H1 (cell line): ENCODE results near the gene TAS1R3. TPM values are rescaled to one million over a fixed set of nuclear protein-coding genes. Genes with fewer than 3 reads are reported as not detected.

ENCODE experiments used
- CTCF ChIA-PET: fragments of 300-600 bp; sonication (Branson Sonifier 250); formaldehyde crosslinking; loops from one replicate; lab custom pipeline; 2021; ENCODE audit not compliant: partially characterized antibody; lab: Charles Lee
- POLR2A ChIA-PET: fragments of 300-600 bp; sonication (Branson Sonifier 250); formaldehyde crosslinking; loops from one replicate; lab custom pipeline; 2021; ENCODE audit warnings: inconsistent platforms; ENCODE audit not compliant: partially characterized antibody; lab: Charles Lee
- DNase-seq, 2 experiments: peaks; one replicate each; pipeline versions ENCODE4 v3.0.0 to v3.0.0-alpha.2; 2010 to 2022; ENCODE audit warnings: low spot score in 2 of 2, low read depth in 1 of 2, mixed read lengths in 1 of 2
- FAIRE-seq: peaks from 2 replicates; lab custom pipeline; 2011; peaks lifted over from hg19 to GRCh38; lab: Jason Lieb, UNC
- H2AFZ ChIP-seq: 2 replicates; pipeline ENCODE4 v1.8.1; 2012; ENCODE audit warnings: low read length, inconsistent platforms
- H2AK5ac ChIP-seq: 2 replicates; pipeline ENCODE4 v1.6.1; 2013; ENCODE audit warnings: low read depth, low read length
- H2BK120ac ChIP-seq: replicated peaks from 2 replicates; pipeline ENCODE3; 2013; ENCODE audit warnings: low read depth, low read length, inconsistent platforms
- H2BK12ac ChIP-seq: 2 replicates; pipeline ENCODE4 v1.6.1; 2013; ENCODE audit warnings: low read depth, low read length
- H2BK15ac ChIP-seq: 2 replicates; pipeline ENCODE4 v1.6.1; 2013; ENCODE audit warnings: low read length
- H2BK20ac ChIP-seq: 2 replicates; pipeline ENCODE4 v1.6.1; 2013; ENCODE audit warnings: low read length
- H2BK5ac ChIP-seq: 2 replicates; pipeline ENCODE4 v1.6.1; 2013; ENCODE audit warnings: low read depth, low read length
- H3K14ac ChIP-seq: 2 replicates; pipeline ENCODE4 v1.6.1; 2013; ENCODE audit warnings: inconsistent platforms; ENCODE audit not compliant: insufficient read length
- H3K18ac ChIP-seq: 2 replicates; pipeline ENCODE4 v1.6.1; 2013; ENCODE audit warnings: low read length; ENCODE audit errors: extremely low read depth
- H3K23ac ChIP-seq: 2 replicates; pipeline ENCODE4 v1.6.1; 2013; ENCODE audit warnings: inconsistent platforms; ENCODE audit not compliant: insufficient read length
- H3K23me2 ChIP-seq: 2 replicates; pipeline ENCODE4 v1.6.1; 2013; ENCODE audit warnings: low read depth, low read length
- H3K27ac ChIP-seq: 2 replicates; pipeline ENCODE4 v1.6.1; 2011; ENCODE audit warnings: low read depth, low read length, inconsistent platforms
- H3K27me3 ChIP-seq, 4 experiments: replicated peaks in 1 of 4; 1 replicate in 1 of 4; 2 replicates in 3 of 4; pipeline versions ENCODE4 v1.6.1 to v1.8.1; 2011 to 2013; ENCODE audit warnings: low read length in 3 of 4, mild to moderate bottlenecking in 3 of 4, inconsistent platforms in 2 of 4, mixed read lengths in 2 of 4, moderate library complexity in 1 of 4; ENCODE audit not compliant: control insufficient read depth in 3 of 4, insufficient read depth in 3 of 4; ENCODE audit errors: extremely low read depth in 1 of 4
- H3K36me3 ChIP-seq, 4 experiments: 2 replicates each; pipeline versions ENCODE4 v1.6.1 to v1.8.1; 2011 to 2013; ENCODE audit warnings: mild to moderate bottlenecking in 4 of 4, low read length in 3 of 4, moderate library complexity in 2 of 4, control low read depth in 1 of 4, inconsistent platforms in 1 of 4; ENCODE audit not compliant: insufficient read depth in 4 of 4, control insufficient read depth in 2 of 4
- H3K4ac ChIP-seq: replicated peaks from 2 replicates; pipeline ENCODE3; 2013; ENCODE audit warnings: low read length, low read depth, mixed read lengths, inconsistent platforms; ENCODE audit not compliant: insufficient read length
- H3K4me1 ChIP-seq, 4 experiments: replicated peaks in 1 of 4; 1 replicate in 1 of 4; 2 replicates in 3 of 4; pipeline versions ENCODE4 v1.6.1 to v1.8.1; 2011 to 2013; ENCODE audit warnings: low read length in 3 of 4, inconsistent platforms in 2 of 4, mixed read lengths in 1 of 4; ENCODE audit not compliant: insufficient read depth in 4 of 4, control insufficient read depth in 3 of 4
- H3K4me2 ChIP-seq, 2 experiments: 2 replicates each; pipeline versions ENCODE4 v1.6.1 to v1.8.1; 2011 to 2013; ENCODE audit warnings: low read depth in 2 of 2, low read length in 2 of 2, control low read depth in 1 of 2, inconsistent platforms in 1 of 2, mild to moderate bottlenecking in 1 of 2; ENCODE audit not compliant: insufficient read depth in 1 of 2
- H3K4me3 ChIP-seq, 4 experiments: fragments of 200-600, 300-600 bp in 1 of 4; sonication (generic), shearing (Covaris generic), sonication (Bioruptor Twin) in 1 of 4; 2 replicates each; pipeline versions ENCODE4 v1.5.1 to v1.8.1; 2011 to 2016; ENCODE audit warnings: low read length in 4 of 4, low read depth in 3 of 4, control low read depth in 2 of 4, inconsistent platforms in 2 of 4, mild to moderate bottlenecking in 2 of 4, mixed read lengths in 1 of 4, moderate library complexity in 1 of 4; ENCODE audit not compliant: insufficient read depth in 2 of 4; ENCODE audit errors: extremely low read depth in 1 of 4
- H3K56ac ChIP-seq: replicated peaks from 2 replicates; pipeline ENCODE3; 2013; ENCODE audit warnings: low read depth, mild to moderate bottlenecking, mixed read lengths, low read length, inconsistent platforms; ENCODE audit not compliant: insufficient read length
- H3K79me1 ChIP-seq: 2 replicates; pipeline ENCODE4 v1.6.1; 2013; ENCODE audit warnings: low read depth, low read length, control low read depth
- H3K79me2 ChIP-seq, 2 experiments: 2 replicates each; pipeline versions ENCODE4 v1.6.1 to v1.8.1; 2012 to 2013; ENCODE audit warnings: low read length in 2 of 2, mild to moderate bottlenecking in 2 of 2, inconsistent platforms in 1 of 2; ENCODE audit not compliant: insufficient read depth in 2 of 2, control insufficient read depth in 1 of 2
- H3K9ac ChIP-seq, 4 experiments: replicated peaks in 1 of 4; 1 replicate in 1 of 4; 2 replicates in 3 of 4; pipeline versions ENCODE4 v1.6.1 to v1.8.1; 2011 to 2013; ENCODE audit warnings: low read depth in 3 of 4, low read length in 3 of 4, control low read depth in 2 of 4, mild to moderate bottlenecking in 2 of 4, moderate library complexity in 2 of 4, inconsistent platforms in 1 of 4; ENCODE audit errors: extremely low read depth in 1 of 4
- H3K9me3 ChIP-seq, 2 experiments: 2 replicates each; pipeline versions ENCODE4 v1.6.1 to v1.8.1; 2012 to 2013; ENCODE audit warnings: mild to moderate bottlenecking in 2 of 2, moderate library complexity in 2 of 2, control low read depth in 1 of 2, inconsistent platforms in 1 of 2, low read depth in 1 of 2, low read length in 1 of 2, mixed read lengths in 1 of 2; ENCODE audit not compliant: insufficient read depth in 2 of 2
- H4K20me1 ChIP-seq, 2 experiments: replicated peaks in 1 of 2; 2 replicates each; pipeline versions ENCODE3 to v1.8.1; 2011 to 2013; ENCODE audit warnings: inconsistent platforms in 2 of 2, low read length in 2 of 2, mild to moderate bottlenecking in 1 of 2; ENCODE audit not compliant: insufficient read depth in 2 of 2, control insufficient read depth in 1 of 2
- H4K5ac ChIP-seq: 2 replicates; pipeline ENCODE4 v1.6.1; 2013; ENCODE audit warnings: low read length, low read depth, mixed read lengths, inconsistent platforms; ENCODE audit not compliant: insufficient read length
- H4K8ac ChIP-seq: 2 replicates; pipeline ENCODE4 v1.8.0; 2013; ENCODE audit warnings: mild to moderate bottlenecking, moderate library complexity, low read length, inconsistent platforms; ENCODE audit not compliant: insufficient read depth; ENCODE audit errors: extremely low read depth
- H4K91ac ChIP-seq: replicated peaks from 2 replicates; pipeline ENCODE3; 2013; ENCODE audit warnings: low read length, mixed read lengths, inconsistent platforms; ENCODE audit not compliant: insufficient read length
- KDM4A ChIP-seq: IDR thresholded peaks from one replicate; pipeline ENCODE4 v1.7.1; 2012; ENCODE audit warnings: low read depth, mild to moderate bottlenecking, moderate library complexity, low read length, inconsistent platforms; ENCODE audit not compliant: severe bottlenecking
- NRF1 ChIP-seq: IDR thresholded peaks from 2 replicates; pipeline ENCODE4 v1.6.1; 2011; ENCODE audit warnings: mild to moderate bottlenecking, low read depth, low read length, improper control_type of control experiment
- SP2 ChIP-seq: IDR thresholded peaks from 2 replicates; pipeline ENCODE4 v1.6.1; 2012; ENCODE audit warnings: mild to moderate bottlenecking, low read length, inconsistent platforms
- WGBS, 2 experiments: shearing (Covaris generic) in 1 of 2; methylation state at CpG; one replicate each; pipeline versions ENCODE4 v1.1.6 to v1.1.7; 2013 to 2015; ENCODE audit warnings: low lambda C conversion rate in 2 of 2, mixed read lengths in 2 of 2, inconsistent platforms in 1 of 2, low coverage in 1 of 2, missing lambda C conversion rate in 1 of 2; ENCODE audit not compliant: insufficient replicate concordance in 2 of 2, insufficient coverage in 1 of 2, insufficient read length in 1 of 2; ENCODE audit errors: extremely low coverage in 1 of 2, missing lambda C conversion rate in 1 of 2; 5-methylcytosine and 5-hydroxymethylcytosine counted together
- polyA plus RNA-seq, 7 experiments: library from polyadenylated mRNA; depleted of rRNA in 3 of 7; stranded (reverse) in 5 of 7; unstranded in 2 of 7; fragments of >200 nt in 5 of 7; fragments of 200-250 nt in 2 of 7; gene quantifications; 1 replicate in 5 of 7; 2 replicates in 1 of 7; 4 replicates in 1 of 7; pipeline versions ENCODE4 v1.2.1 to v1.2.3, GENCODE V29; 2011 to 2013; ENCODE audit warnings: missing spikeins in 2 of 7, mixed read lengths in 2 of 7
- total RNA-seq: library from RNA; stranded (reverse); fragmentation: NEBNext Ultra II Directional; extraction: Animal tissue kit (Norgen Biotek cat#: 25700); gene quantifications from 2 replicates; pipeline ENCODE4 v1.2.1, GENCODE V29; 2021

The TAS1R3 gene
- total and polyA plus RNA-seq, 2 of the 8 experiments (the other 6 are each of a cell fraction or from before 2014, with no cell fraction given), result 0.03 to 0.19 TPM

- H3K4me2 ChIP-seq, result no peak overlapping the region
- 95% methylated on average over 19 of the region's 35 CpGs; no CpG with 5 or more reads in 1 of the 2 experiments for WGBS, 2 experiments
- no peak overlapping the region for H2BK15ac ChIP-seq
- H2BK5ac ChIP-seq, result no peak overlapping the region
- H3K36me3 ChIP-seq, result peaks cover 0 to 7% (median 0%) of the 10 kb centered on the region in 4 experiments; a peak in 1 of 8 replicates
- H3K18ac ChIP-seq, result no peak overlapping the region
- no peak overlapping the region for H3K56ac ChIP-seq
- no peak overlapping the region for H4K91ac ChIP-seq
- H2BK120ac ChIP-seq, result no peak overlapping the region
- H3K9ac ChIP-seq, result no peak overlapping the region
- H3K27ac ChIP-seq, result no peak overlapping the region
- no peaks in the 10 kb centered on the region for H3K79me2 ChIP-seq
- H3K4me3 ChIP-seq, result no peak overlapping the region
- no peak overlapping the region for H4K5ac ChIP-seq
- H3K27me3 ChIP-seq, result peaks cover 0 to 3% (median 0%) of the 10 kb centered on the region in 4 experiments; a peak in 1 of 7 replicates
- peak overlapping the region; percentile 25; the same call in 1 of the 2 replicates for H4K8ac ChIP-seq
- no peak overlapping the region for H3K4ac ChIP-seq
- H4K20me1 ChIP-seq, result peaks cover 6 to 12% of the 10 kb centered on the region in 2 experiments
- no peaks in the 10 kb centered on the region for H3K9me3 ChIP-seq
- peaks cover 0 to 12% (median 0%) of the 10 kb centered on the region in 4 experiments; a peak in 2 of 7 replicates for H3K4me1 ChIP-seq
- H2BK20ac ChIP-seq, result no peak overlapping the region
- H2BK12ac ChIP-seq, result no peak overlapping the region
- no peak overlapping the region for H3K14ac ChIP-seq
- H2AK5ac ChIP-seq, result no peak overlapping the region
- CTCF ChIA-PET, result interaction anchor here (0.8 to 1.0 kb wide), 4 partner anchors 10 to 320 kb away, joined by 3 to 5 read pairs (median 4); partner anchors contain the start of genes B3GALT6 and SDF4
- POLR2A ChIA-PET, result interaction anchor here (0.6 to 1.7 kb wide), 8 partner anchors 14 to 57 kb away, joined by 3 to 6 read pairs (median 4); partner anchors contain the start of gene TAS1R3
- no peak for DNase-seq
- no peak overlapping the region for H2AFZ ChIP-seq
- no peak overlapping the region for H3K23ac ChIP-seq
- H3K79me1 ChIP-seq, result no peaks in the 10 kb centered on the region
- FAIRE-seq, result no peak
- H3K23me2 ChIP-seq, result no peaks in the 10 kb centered on the region
- TF ChIP-seq KDM4A (no peak), SP2 (no peak), NRF1 (no peak)
Measured at GRCh38 chr1:1295154-1295923, 35.7 kb upstream of the TAS1R3 start.
